GM21529 (cell line): ENCODE results near the gene ALOX15B.

Experiments used
- ATAC-seq: cut with Tn5 transposase; IDR thresholded peaks from one replicate; pipeline ENCODE4 v1.9.1; 2021; ENCODE audit not compliant: unreplicated experiment

ALOX15B gene

GRCh38 chr17:8079291-8080207 is 40.7 kb downstream of the ALOX15B start:
- ATAC-seq, result no peak

- ATAC-seq, result no peak
Observed at GRCh38 chr17:8080208-8080798, 41.4 kb downstream of the ALOX15B start.

GRCh38 chr17:8080799-8081219 is 42.0 kb downstream of the ALOX15B start:
- ATAC-seq, result no peak

- ATAC-seq, result no peak
Observed at GRCh38 chr17:8081876-8082275, 43.0 kb downstream of the ALOX15B start.

GRCh38 chr17:8082292-8082691 is 43.4 kb downstream of the ALOX15B start:
- no peak for ATAC-seq

GRCh38 chr17:8084250-8084649 is 45.4 kb downstream of the ALOX15B start:
- ATAC-seq, result no peak

GRCh38 chr17:8087075-8087951 is 48.5 kb downstream of the ALOX15B start, which contains the start of gene ALOX12B:
TSS of gene ALOX12B (minus strand) at chr17:8087716. CDS start at chr17:8087442, 274 bp downstream.
- ATAC-seq, result no peak

GRCh38 chr17:8087952-8088230 is 49.0 kb downstream of the ALOX15B start:
- ATAC-seq, result no peak

- ATAC-seq, result no peak
Observed at GRCh38 chr17:8089728-8090127, 50.9 kb downstream of the ALOX15B start.

- ATAC-seq, result peak; percentile 70
Observed at GRCh38 chr17:8091033-8091687, 52.3 kb downstream of the ALOX15B start.

GRCh38 chr17:8095361-8095760 is 56.5 kb downstream of the ALOX15B start:
- ATAC-seq, result no peak

- ATAC-seq, result no peak
Observed at GRCh38 chr17:8096541-8096940, 57.7 kb downstream of the ALOX15B start.
